ENCODE results near the gene ARHGAP1. TPM values are rescaled to one million over a fixed set of nuclear protein-coding genes. Genes with fewer than 3 reads are reported as not detected.

The ARHGAP1 gene
- total and polyA plus RNA-seq, 2 of the 13 experiments (the other 11 are each of a cell fraction or from before 2014, with no cell fraction given) = 18.6 to 30.3 TPM

DNA sequence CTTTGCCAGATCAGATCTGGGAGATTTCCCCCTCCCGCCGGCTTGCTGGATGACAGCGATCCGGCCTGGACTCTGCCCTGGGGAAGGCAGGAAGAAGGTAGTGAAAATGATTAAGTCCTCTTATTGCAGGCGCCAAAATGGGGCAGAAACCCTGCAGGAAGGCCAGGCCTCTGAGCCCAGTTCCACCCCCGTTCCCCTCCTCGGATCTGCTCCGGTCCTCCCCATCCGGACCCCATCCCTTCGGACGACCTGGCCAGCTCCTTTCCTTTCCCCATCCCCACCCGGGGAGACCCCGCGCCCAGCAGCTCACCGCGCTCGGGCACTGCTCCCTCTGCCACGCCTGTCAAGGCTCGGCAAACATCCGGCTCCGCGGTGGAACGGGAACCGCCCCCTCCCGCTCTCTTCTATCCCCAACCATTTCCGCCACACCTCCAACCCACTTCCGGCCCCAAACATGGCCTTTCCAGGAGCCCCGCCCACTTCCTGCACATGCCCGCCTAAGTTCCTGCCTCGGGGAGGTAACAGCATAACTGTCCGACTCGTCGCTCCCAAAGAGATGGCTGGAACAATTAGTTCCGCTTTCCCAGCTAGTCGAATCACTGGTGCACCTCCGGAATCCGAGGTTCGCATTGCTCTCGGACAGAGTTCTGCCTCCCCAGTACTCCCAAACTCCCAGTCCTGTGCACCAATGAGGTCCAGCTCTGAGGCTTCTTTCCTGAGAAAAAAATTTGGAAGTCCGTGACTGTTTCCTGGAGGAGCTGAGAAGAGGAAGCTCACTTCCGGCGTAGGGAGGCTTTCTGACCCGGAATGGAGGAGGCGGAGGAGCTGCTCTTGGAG is at the start of gene ARHGAP1, which contains the start of gene ZNF408 (continued):
- TF ChIP-seq, protein P1, sequence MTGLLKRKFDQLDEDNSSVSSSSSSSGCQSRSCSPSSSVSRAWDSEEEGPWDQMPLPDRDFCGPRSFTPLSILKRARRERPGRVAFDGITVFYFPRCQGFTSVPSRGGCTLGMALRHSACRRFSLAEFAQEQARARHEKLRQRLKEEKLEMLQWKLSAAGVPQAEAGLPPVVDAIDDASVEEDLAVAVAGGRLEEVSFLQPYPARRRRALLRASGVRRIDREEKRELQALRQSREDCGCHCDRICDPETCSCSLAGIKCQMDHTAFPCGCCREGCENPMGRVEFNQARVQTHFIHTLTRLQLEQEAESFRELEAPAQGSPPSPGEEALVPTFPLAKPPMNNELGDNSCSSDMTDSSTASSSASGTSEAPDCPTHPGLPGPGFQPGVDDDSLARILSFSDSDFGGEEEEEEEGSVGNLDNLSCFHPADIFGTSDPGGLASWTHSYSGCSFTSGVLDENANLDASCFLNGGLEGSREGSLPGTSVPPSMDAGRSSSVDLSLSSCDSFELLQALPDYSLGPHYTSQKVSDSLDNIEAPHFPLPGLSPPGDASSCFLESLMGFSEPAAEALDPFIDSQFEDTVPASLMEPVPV (CRISPR knock-in tag; IDR thresholded peaks at IDR 0.05) = peak; percentile 92
- TF ChIP-seq, protein P2, sequence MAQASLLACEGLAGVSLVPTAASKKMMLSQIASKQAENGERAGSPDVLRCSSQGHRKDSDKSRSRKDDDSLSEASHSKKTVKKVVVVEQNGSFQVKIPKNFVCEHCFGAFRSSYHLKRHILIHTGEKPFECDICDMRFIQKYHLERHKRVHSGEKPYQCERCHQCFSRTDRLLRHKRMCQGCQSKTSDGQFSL (CRISPR knock-in tag; IDR thresholded peaks at IDR 0.05) = no peak
- peak; percentile 21; the same call in 1 of the 2 replicates for TF ChIP-seq SMC3 (IDR thresholded peaks at IDR 0.05; ENCODE audit: low read length)
- TF ChIP-seq ZIK1 (CRISPR knock-in tag; IDR thresholded peaks at IDR 0.05; ENCODE audit: borderline replicate concordance, low read depth) = peak; percentile 40; the same call in 1 of the 2 replicates
- TF ChIP-seq, protein P3, sequence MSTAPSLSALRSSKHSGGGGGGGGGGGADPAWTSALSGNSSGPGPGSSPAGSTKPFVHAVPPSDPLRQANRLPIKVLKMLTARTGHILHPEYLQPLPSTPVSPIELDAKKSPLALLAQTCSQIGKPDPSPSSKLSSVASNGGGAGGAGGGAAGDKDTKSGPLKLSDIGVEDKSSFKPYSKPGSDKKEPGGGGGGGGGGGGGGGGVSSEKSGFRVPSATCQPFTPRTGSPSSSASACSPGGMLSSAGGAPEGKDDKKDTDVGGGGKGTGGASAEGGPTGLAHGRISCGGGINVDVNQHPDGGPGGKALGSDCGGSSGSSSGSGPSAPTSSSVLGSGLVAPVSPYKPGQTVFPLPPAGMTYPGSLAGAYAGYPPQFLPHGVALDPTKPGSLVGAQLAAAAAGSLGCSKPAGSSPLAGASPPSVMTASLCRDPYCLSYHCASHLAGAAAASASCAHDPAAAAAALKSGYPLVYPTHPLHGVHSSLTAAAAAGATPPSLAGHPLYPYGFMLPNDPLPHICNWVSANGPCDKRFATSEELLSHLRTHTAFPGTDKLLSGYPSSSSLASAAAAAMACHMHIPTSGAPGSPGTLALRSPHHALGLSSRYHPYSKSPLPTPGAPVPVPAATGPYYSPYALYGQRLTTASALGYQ (CRISPR knock-in tag; IDR thresholded peaks at IDR 0.05) = no peak
- TF ChIP-seq, protein P4, sequence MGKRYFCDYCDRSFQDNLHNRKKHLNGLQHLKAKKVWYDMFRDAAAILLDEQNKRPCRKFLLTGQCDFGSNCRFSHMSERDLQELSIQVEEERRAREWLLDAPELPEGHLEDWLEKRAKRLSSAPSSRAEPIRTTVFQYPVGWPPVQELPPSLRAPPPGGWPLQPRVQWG (CRISPR knock-in tag; IDR thresholded peaks at IDR 0.05; ENCODE audit: borderline replicate concordance, low read depth) = no peak
- TF ChIP-seq, protein P5, sequence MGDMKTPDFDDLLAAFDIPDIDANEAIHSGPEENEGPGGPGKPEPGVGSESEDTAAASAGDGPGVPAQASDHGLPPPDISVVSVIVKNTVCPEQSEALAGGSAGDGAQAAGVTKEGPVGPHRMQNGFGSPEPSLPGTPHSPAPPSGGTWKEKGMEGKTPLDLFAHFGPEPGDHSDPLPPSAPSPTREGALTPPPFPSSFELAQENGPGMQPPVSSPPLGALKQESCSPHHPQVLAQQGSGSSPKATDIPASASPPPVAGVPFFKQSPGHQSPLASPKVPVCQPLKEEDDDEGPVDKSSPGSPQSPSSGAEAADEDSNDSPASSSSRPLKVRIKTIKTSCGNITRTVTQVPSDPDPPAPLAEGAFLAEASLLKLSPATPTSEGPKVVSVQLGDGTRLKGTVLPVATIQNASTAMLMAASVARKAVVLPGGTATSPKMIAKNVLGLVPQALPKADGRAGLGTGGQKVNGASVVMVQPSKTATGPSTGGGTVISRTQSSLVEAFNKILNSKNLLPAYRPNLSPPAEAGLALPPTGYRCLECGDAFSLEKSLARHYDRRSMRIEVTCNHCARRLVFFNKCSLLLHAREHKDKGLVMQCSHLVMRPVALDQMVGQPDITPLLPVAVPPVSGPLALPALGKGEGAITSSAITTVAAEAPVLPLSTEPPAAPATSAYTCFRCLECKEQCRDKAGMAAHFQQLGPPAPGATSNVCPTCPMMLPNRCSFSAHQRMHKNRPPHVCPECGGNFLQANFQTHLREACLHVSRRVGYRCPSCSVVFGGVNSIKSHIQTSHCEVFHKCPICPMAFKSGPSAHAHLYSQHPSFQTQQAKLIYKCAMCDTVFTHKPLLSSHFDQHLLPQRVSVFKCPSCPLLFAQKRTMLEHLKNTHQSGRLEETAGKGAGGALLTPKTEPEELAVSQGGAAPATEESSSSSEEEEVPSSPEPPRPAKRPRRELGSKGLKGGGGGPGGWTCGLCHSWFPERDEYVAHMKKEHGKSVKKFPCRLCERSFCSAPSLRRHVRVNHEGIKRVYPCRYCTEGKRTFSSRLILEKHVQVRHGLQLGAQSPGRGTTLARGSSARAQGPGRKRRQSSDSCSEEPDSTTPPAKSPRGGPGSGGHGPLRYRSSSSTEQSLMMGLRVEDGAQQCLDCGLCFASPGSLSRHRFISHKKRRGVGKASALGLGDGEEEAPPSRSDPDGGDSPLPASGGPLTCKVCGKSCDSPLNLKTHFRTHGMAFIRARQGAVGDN (CRISPR knock-in tag; IDR thresholded peaks at IDR 0.05) = peak; percentile 92
- TF ChIP-seq HES4 (CRISPR knock-in tag; IDR thresholded peaks at IDR 0.05; ENCODE audit: borderline replicate concordance) = no peak
- TF ChIP-seq ZNF331 (CRISPR knock-in tag; IDR thresholded peaks at IDR 0.05) = peak; percentile 11; the same call in 1 of the 2 replicates
- TF ChIP-seq, protein P6, sequence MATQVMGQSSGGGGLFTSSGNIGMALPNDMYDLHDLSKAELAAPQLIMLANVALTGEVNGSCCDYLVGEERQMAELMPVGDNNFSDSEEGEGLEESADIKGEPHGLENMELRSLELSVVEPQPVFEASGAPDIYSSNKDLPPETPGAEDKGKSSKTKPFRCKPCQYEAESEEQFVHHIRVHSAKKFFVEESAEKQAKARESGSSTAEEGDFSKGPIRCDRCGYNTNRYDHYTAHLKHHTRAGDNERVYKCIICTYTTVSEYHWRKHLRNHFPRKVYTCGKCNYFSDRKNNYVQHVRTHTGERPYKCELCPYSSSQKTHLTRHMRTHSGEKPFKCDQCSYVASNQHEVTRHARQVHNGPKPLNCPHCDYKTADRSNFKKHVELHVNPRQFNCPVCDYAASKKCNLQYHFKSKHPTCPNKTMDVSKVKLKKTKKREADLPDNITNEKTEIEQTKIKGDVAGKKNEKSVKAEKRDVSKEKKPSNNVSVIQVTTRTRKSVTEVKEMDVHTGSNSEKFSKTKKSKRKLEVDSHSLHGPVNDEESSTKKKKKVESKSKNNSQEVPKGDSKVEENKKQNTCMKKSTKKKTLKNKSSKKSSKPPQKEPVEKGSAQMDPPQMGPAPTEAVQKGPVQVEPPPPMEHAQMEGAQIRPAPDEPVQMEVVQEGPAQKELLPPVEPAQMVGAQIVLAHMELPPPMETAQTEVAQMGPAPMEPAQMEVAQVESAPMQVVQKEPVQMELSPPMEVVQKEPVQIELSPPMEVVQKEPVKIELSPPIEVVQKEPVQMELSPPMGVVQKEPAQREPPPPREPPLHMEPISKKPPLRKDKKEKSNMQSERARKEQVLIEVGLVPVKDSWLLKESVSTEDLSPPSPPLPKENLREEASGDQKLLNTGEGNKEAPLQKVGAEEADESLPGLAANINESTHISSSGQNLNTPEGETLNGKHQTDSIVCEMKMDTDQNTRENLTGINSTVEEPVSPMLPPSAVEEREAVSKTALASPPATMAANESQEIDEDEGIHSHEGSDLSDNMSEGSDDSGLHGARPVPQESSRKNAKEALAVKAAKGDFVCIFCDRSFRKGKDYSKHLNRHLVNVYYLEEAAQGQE (IDR thresholded peaks at IDR 0.05; ENCODE audit: borderline replicate concordance in 1 of 2, low read depth in 1 of 2, low read length in 2 of 2) = 0 out of 4 replicates have a peak, but pooled peaks of 1 of the 2 experiments have one; percentile 38
- peak; percentile 97 for TF ChIP-seq POLR2G (IDR thresholded peaks at IDR 0.05; ENCODE audit: low read depth, low read length)
- no peak for TF ChIP-seq TOE1 (CRISPR knock-in tag; IDR thresholded peaks at IDR 0.05)
- no peak for TF ChIP-seq ZNF678 (CRISPR knock-in tag; IDR thresholded peaks at IDR 0.05)

Data from HepG2 (cell line).